Naive thymus-derived CD4-positive, alpha-beta T cell (primary cell): ENCODE data around the gene TRAPPC2L. TPM values are rescaled to one million over a fixed set of nuclear protein-coding genes. Genes with fewer than 3 reads are reported as not detected.
"Not testable (repeated sequence)": the region's sequence is repeated elsewhere in the genome, so short reads cannot be mapped to it uniquely, and the experiment has no call there.

Experiments
- ATAC-seq: fragments of 150-1000 bp; cut with Tn5 transposase; 2 replicates; pipeline ENCODE4 v1.10.0; 2021; ENCODE audit warnings: mild to moderate bottlenecking, moderate library complexity
- CTCF ChIA-PET: fragments of 350-600 bp; sonication (Branson Sonifier 250); formaldehyde crosslinking; loops from one replicate; lab custom pipeline; 2021; ENCODE audit warnings: antibody characterized with exemption; lab: Charles Lee
- POLR2A ChIA-PET: fragments of 350-600 bp; sonication (Branson Sonifier 250); formaldehyde crosslinking; loops from one replicate; lab custom pipeline; 2021; ENCODE audit warnings: antibody characterized with exemption, inconsistent platforms; lab: Charles Lee
- DNase-seq, 9 donors: peaks; one replicate each; pipeline versions ENCODE4 v3.0.0 to v3.0.0-alpha.2; 2020 to 2022; ENCODE audit warnings: mixed read lengths in 1 of 9
- H3K27ac ChIP-seq: one replicate; pipeline ENCODE4 v1.7.0; 2013; ENCODE audit warnings: mild to moderate bottlenecking, low read depth, low read length, moderate library complexity
- H3K27me3 ChIP-seq, 2 donors: one replicate each; pipeline ENCODE4 v1.7.0; 2013; ENCODE audit warnings: low read length in 2 of 2, mild to moderate bottlenecking in 2 of 2, moderate library complexity in 2 of 2; ENCODE audit not compliant: control insufficient read depth in 2 of 2, insufficient read depth in 2 of 2
- H3K36me3 ChIP-seq, 3 experiments: 1 replicate in 2 of 3; 2 replicates in 1 of 3; pipeline ENCODE4 v1.7.0; 2013; ENCODE audit warnings: low read length in 3 of 3, mild to moderate bottlenecking in 3 of 3, moderate library complexity in 1 of 3; ENCODE audit not compliant: insufficient read depth in 3 of 3, control insufficient read depth in 2 of 3
- H3K4me1 ChIP-seq, 2 donors: one replicate each; pipeline ENCODE4 v1.7.0; 2013; ENCODE audit warnings: low read length in 2 of 2, mild to moderate bottlenecking in 2 of 2, moderate library complexity in 1 of 2; ENCODE audit not compliant: control insufficient read depth in 2 of 2, insufficient read depth in 2 of 2
- H3K4me3 ChIP-seq: 2 replicates; pipeline ENCODE4 v1.7.0; 2013; ENCODE audit warnings: mild to moderate bottlenecking, low read length
- H3K9me3 ChIP-seq, 3 experiments: 1 replicate in 2 of 3; 2 replicates in 1 of 3; pipeline ENCODE4 v1.7.0; 2013; ENCODE audit warnings: low read length in 3 of 3; ENCODE audit not compliant: control insufficient read depth in 2 of 3
- H3K27ac Mint-ChIP-seq, 9 donors: one replicate each; pipeline ENCODE4 v1.8.0; 2020 to 2022; ENCODE audit warnings: mixed read lengths in 9 of 9, mild to moderate bottlenecking in 8 of 9, moderate library complexity in 5 of 9, inconsistent platforms in 2 of 9
- H3K27me3 Mint-ChIP-seq, 5 donors: one replicate each; pipeline ENCODE4 v1.8.0; 2021 to 2022; ENCODE audit warnings: mixed read lengths in 5 of 5, mild to moderate bottlenecking in 1 of 5
- H3K36me3 Mint-ChIP-seq, 5 donors: one replicate each; pipeline ENCODE4 v1.8.0; 2020 to 2022; ENCODE audit warnings: mixed read lengths in 5 of 5, mild to moderate bottlenecking in 3 of 5, inconsistent platforms in 1 of 5
- H3K4me1 Mint-ChIP-seq, 7 donors: one replicate each; pipeline ENCODE4 v1.8.0; 2020 to 2022; ENCODE audit warnings: mixed read lengths in 7 of 7, mild to moderate bottlenecking in 3 of 7, inconsistent platforms in 1 of 7
- H3K4me3 Mint-ChIP-seq, 10 donors: one replicate each; pipeline ENCODE4 v1.8.0; 2020 to 2022; ENCODE audit warnings: mild to moderate bottlenecking in 10 of 10, mixed read lengths in 10 of 10, moderate library complexity in 6 of 10, inconsistent platforms in 2 of 10
- H3K9me3 Mint-ChIP-seq, 11 donors: one replicate each; pipeline ENCODE4 v1.8.0; 2020 to 2022; ENCODE audit warnings: mixed read lengths in 11 of 11, mild to moderate bottlenecking in 4 of 11, inconsistent platforms in 1 of 11, moderate library complexity in 1 of 11
- intact Hi-C, 2 donors: fragments of 100-400 bp; cut with micrococcal nuclease; formaldehyde crosslinking; loops; one replicate each; pipeline ENCODE4 v1.15.1; 2023
- polyA plus RNA-seq, 2 donors: library from polyadenylated mRNA; unstranded; fragments of 300-500 nt; fragmentation: Illumina TruSeq; gene quantifications; one replicate each; pipeline ENCODE4 v1.2.3, GENCODE V29; 2021
- total RNA-seq, 6 experiments: library from RNA in 5 of 6; stranded (reverse) in 5 of 6; gene quantifications; 1 replicate in 5 of 6; 2 replicates in 1 of 6; pipeline ENCODE4 v1.2.3 and lab custom pipeline; 2021 to 2026

Gene TRAPPC2L
- total and polyA plus RNA-seq, 7 experiments from 2014 or later = 32.3 to 112 (median 69.1) TPM

- H3K4me1 Mint-ChIP-seq = peaks cover 0 to 11% (median 0%) of the 10 kb centered on the region in 7 donors
- no peaks in the 10 kb centered on the region for H3K9me3 ChIP-seq
- H3K27ac ChIP-seq = no peak overlapping the region
- H3K9me3 Mint-ChIP-seq = peaks cover 0 to 1% (median 0%) of the 10 kb centered on the region in 11 donors
- H3K27me3 ChIP-seq = no peaks in the 10 kb centered on the region
- H3K4me3 Mint-ChIP-seq = no peak overlapping the region
- no peak overlapping the region for H3K27ac Mint-ChIP-seq
- intact Hi-C loops = no loop called here
- ChIA-PET POLR2A (no interaction called here), CTCF (no interaction called here)
- H3K27me3 Mint-ChIP-seq = no peaks in the 10 kb centered on the region
- H3K4me1 ChIP-seq = no peaks in the 10 kb centered on the region
- H3K36me3 Mint-ChIP-seq = no peaks in the 10 kb centered on the region
- no peak overlapping the region for H3K4me3 ChIP-seq
- ATAC-seq (no peak), DNase-seq (no peak)
- H3K36me3 ChIP-seq = no peaks in the 10 kb centered on the region
Observed at GRCh38 chr16:88886420-88886844, 29.5 kb downstream of the TRAPPC2L start.

DNA sequence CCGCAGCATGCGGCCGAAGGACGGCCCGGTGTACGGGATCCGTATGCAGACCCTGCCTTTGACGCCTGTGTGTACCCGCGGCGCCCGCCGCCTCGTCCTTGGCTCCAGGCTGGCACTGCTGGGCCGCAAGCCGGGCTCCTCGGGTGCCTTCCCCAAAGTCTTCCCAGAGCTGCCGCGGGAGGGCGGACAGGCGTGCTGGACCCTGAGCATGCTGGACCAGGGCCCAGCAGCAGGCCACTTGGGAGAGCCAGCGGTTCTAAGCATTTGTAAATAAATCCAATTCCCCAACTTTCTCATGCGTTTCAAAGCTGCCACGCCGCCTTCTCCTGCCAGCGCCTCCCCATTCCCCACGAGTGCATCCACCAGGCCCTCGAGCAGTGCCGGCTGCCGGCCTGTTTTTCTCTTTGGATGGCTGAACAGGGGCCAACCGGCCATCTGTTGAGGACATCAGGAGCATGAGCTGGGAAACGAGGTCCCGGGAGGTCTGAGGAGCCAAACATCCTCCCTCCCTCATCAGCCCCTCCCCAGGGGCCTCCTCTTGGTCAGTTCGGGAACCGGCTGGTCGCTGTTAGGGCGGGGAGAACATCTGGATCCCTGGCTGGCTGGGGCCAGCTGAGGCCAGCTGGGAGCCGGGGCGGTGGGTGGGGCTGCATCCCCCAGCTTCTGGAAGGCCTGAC, 30.1 kb downstream of the TRAPPC2L start:
- no peaks in the 10 kb centered on the region for H3K27me3 Mint-ChIP-seq
- no peak overlapping the region for H3K4me3 Mint-ChIP-seq
- ChIA-PET CTCF (no interaction called here), POLR2A (interaction anchor here (0.6 kb wide), 1 partner anchor 226 kb away, joined by 4 read pairs; no protein-coding TSS in a partner anchor)
- no peak for ATAC-seq
- H3K4me1 Mint-ChIP-seq = peaks cover 0 to 11% (median 0%) of the 10 kb centered on the region in 7 donors
- no peaks in the 10 kb centered on the region for H3K36me3 ChIP-seq
- intact Hi-C loops = no loop called here
- H3K9me3 ChIP-seq = no peaks in the 10 kb centered on the region
- H3K36me3 Mint-ChIP-seq = no peaks in the 10 kb centered on the region
- no peak for DNase-seq
- H3K27ac ChIP-seq = no peak overlapping the region
- no peaks in the 10 kb centered on the region for H3K4me1 ChIP-seq
- H3K4me3 ChIP-seq = no peak overlapping the region
- no peak overlapping the region for H3K27ac Mint-ChIP-seq
- H3K9me3 Mint-ChIP-seq = peaks cover 0 to 1% (median 0%) of the 10 kb centered on the region in 11 donors
- no peaks in the 10 kb centered on the region for H3K27me3 ChIP-seq

DNA sequence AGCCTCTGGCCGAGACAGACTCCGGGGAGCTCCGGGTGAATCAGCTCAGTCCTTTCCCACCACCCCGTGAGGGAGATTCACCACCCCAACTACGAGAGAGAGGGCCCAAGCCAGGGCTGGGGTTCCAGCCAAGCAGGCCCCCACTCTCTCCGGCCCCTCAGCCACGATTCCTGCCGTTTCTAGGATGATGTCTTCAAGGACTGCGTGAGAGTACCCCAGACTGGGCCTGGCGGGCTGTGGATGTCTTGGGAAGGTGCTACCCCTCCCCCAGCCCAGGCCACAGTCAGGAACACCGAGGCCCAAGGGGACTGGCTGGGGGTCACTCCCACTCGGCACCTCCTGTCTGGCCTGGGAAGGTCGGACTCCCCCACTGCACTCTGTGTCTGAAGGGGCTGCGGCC, 31.1 kb downstream of the TRAPPC2L start:
- no peak overlapping the region for H3K27ac Mint-ChIP-seq
- CTCF ChIA-PET = no interaction called here
- H3K27me3 Mint-ChIP-seq = no peaks in the 10 kb centered on the region

DNA sequence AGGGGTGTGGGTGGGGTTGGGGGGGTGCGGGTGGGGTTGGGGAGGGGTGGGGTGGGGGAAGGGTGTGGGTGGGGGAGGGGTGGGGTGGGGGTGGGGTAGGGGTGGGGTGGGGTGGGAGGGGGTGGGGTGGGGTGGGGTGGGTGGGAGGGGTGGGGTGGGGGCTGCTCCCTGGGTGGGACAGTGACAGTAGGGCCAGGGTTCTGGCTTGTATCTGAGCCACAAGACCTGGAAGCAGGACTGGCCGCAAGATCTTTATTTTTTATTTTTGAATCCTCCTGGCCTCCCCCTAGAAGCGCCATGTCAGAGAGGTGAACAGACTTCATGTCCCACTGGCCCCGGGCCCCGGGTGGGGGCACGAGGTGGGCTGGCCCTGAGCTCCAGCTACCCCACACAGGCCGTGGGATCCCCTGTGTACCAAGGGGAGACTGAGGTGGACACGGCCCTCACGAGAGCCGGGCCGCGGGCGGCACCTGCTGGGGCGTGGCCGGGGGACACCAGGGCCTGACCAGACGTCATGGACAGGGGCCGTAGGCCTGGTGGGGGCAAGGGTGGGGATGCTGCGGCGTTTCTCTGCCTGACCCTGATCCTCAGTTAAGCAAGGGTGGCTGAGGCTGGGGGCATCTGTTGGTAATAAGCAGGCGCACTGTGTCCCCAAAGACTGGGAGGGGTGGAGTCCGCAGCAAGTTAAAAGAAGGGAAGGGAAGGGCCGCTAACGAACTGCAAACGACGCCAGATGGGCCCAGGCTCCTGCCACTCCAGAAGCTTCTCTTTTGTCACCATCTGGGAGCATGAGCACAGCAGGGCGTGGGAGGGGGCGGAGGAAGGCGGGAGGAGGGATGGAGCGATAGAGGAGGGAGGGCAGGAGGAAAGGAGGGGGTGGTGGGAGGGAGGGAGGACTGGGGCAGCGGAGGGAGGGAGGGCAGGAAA, 31.8 kb downstream of the TRAPPC2L start:
- ATAC-seq (no peak), DNase-seq (no peak)
- H3K4me3 ChIP-seq = no peak overlapping the region
- H3K9me3 ChIP-seq = no peaks in the 10 kb centered on the region
- no peaks in the 10 kb centered on the region for H3K36me3 ChIP-seq
- CTCF ChIA-PET = no interaction called here
- H3K9me3 Mint-ChIP-seq = peaks cover 0 to 1% (median 0%) of the 10 kb centered on the region in 11 donors
- no peaks in the 10 kb centered on the region for H3K36me3 Mint-ChIP-seq
- H3K27me3 ChIP-seq = no peaks in the 10 kb centered on the region
- POLR2A ChIA-PET = no interaction called here
- no peaks in the 10 kb centered on the region for H3K27me3 Mint-ChIP-seq
- H3K4me1 ChIP-seq = no peaks in the 10 kb centered on the region
- intact Hi-C loops = no loop called here
- no peak overlapping the region for H3K27ac ChIP-seq
- no peak overlapping the region for H3K27ac Mint-ChIP-seq
- H3K4me3 Mint-ChIP-seq = no peak overlapping the region
- no peaks in the 10 kb centered on the region for H3K4me1 Mint-ChIP-seq

More for the DNA sequence above, 31.1 kb downstream of the TRAPPC2L start:
- H3K4me3 ChIP-seq = no peak overlapping the region
- POLR2A ChIA-PET = no interaction called here
- H3K4me1 Mint-ChIP-seq = peaks cover 0 to 4% (median 0%) of the 10 kb centered on the region in 7 donors
- H3K36me3 ChIP-seq = no peaks in the 10 kb centered on the region
- no peak for DNase-seq
- H3K4me1 ChIP-seq = no peaks in the 10 kb centered on the region
- H3K9me3 ChIP-seq = no peaks in the 10 kb centered on the region
- no peak overlapping the region for H3K27ac ChIP-seq
- H3K36me3 Mint-ChIP-seq = no peaks in the 10 kb centered on the region
- no peak overlapping the region for H3K4me3 Mint-ChIP-seq
- ATAC-seq = no peak
- H3K9me3 Mint-ChIP-seq = peaks cover 0 to 1% (median 0%) of the 10 kb centered on the region in 11 donors
- intact Hi-C loops = no loop called here
- no peaks in the 10 kb centered on the region for H3K27me3 ChIP-seq

DNA sequence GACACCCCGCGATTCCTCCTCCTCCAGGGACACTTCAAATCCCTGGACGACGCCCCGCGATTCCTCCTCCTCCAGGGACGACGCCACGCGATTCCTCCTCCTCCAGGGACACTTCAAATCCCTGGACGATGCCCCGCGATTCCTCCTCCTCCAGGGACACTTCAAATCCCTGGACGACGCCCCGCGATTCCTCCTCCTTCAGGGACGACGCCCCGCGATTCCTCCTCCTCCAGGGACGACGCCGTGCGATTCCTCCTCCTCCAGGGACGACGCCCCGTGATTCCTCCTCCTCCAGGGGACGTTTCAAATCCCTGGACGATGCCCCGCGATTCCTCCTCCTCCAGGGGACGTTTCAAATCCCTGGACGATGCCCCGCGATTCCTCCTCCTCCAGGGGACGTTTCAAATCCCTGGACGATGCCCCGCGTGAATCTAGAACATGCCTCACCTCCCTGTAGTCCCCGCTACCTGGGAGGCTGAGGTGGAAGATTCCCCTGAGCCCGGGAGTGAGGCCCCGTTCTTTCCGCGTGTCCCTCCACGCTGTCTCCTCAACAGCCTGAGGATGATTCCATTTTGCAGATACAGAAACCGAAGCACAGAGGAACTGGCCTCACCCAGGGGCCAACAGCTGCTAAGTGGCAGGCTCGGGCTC, 32.9 kb downstream of the TRAPPC2L start:
- intact Hi-C loops, POLR2A ChIA-PET: not testable (repeated sequence)

GRCh38 chr16:88891083-88891482, 34.2 kb downstream of the TRAPPC2L start:
- Histone ChIP-seq H3K4me1 (no peaks in the 10 kb centered on the region), H3K36me3 (no peaks in the 10 kb centered on the region), H3K27ac (no peak overlapping the region), H3K4me3 (no peak overlapping the region), H3K9me3 (no peaks in the 10 kb centered on the region), H3K27me3 (no peaks in the 10 kb centered on the region)
- Mint-ChIP-seq H3K4me1 (no peaks in the 10 kb centered on the region), H3K9me3 (peaks cover 0 to 1% (median 0%) of the 10 kb centered on the region in 11 donors), H3K27ac (no peak overlapping the region), H3K36me3 (no peaks in the 10 kb centered on the region), H3K4me3 (no peak overlapping the region), H3K27me3 (no peaks in the 10 kb centered on the region)
- DNase-seq = no peak
- CTCF ChIA-PET = no interaction called here
- intact Hi-C loops = no loop called here
- no peak for ATAC-seq
- POLR2A ChIA-PET = no interaction called here

More for the DNA sequence above, 32.9 kb downstream of the TRAPPC2L start:
- H3K4me3 ChIP-seq, H3K27me3 ChIP-seq, H3K4me1 Mint-ChIP-seq, ATAC-seq, CTCF ChIA-PET, H3K27ac Mint-ChIP-seq, H3K36me3 ChIP-seq, DNase-seq, H3K36me3 Mint-ChIP-seq, H3K9me3 Mint-ChIP-seq, H3K27ac ChIP-seq, H3K9me3 ChIP-seq, H3K27me3 Mint-ChIP-seq, H3K4me1 ChIP-seq: not testable (repeated sequence)
- H3K4me3 Mint-ChIP-seq = peak overlapping the region in 1 of 10 donors; percentile 4
